H1 (cell line): ENCODE data around the gene ICA1. TPM values are rescaled to one million over a fixed set of nuclear protein-coding genes. Genes with fewer than 3 reads are reported as not detected.

Experiments
- CTCF ChIA-PET: fragments of 300-600 bp; sonication (Branson Sonifier 250); formaldehyde crosslinking; loops from one replicate; lab custom pipeline; 2021; ENCODE audit not compliant: partially characterized antibody; lab: Charles Lee
- POLR2A ChIA-PET: fragments of 300-600 bp; sonication (Branson Sonifier 250); formaldehyde crosslinking; loops from one replicate; lab custom pipeline; 2021; ENCODE audit warnings: inconsistent platforms; ENCODE audit not compliant: partially characterized antibody; lab: Charles Lee
- DNase-seq, 2 experiments: peaks; one replicate each; pipeline versions ENCODE4 v3.0.0 to v3.0.0-alpha.2; 2010 to 2022; ENCODE audit warnings: low spot score in 2 of 2, low read depth in 1 of 2, mixed read lengths in 1 of 2
- FAIRE-seq: peaks from 2 replicates; lab custom pipeline; 2011; peaks lifted over from hg19 to GRCh38; lab: Jason Lieb, UNC
- H2AFZ ChIP-seq: 2 replicates; pipeline ENCODE4 v1.8.1; 2012; ENCODE audit warnings: low read length, inconsistent platforms
- H2AK5ac ChIP-seq: 2 replicates; pipeline ENCODE4 v1.6.1; 2013; ENCODE audit warnings: low read depth, low read length
- H2BK120ac ChIP-seq: replicated peaks from 2 replicates; pipeline ENCODE3; 2013; ENCODE audit warnings: low read depth, low read length, inconsistent platforms
- H2BK12ac ChIP-seq: 2 replicates; pipeline ENCODE4 v1.6.1; 2013; ENCODE audit warnings: low read depth, low read length
- H2BK15ac ChIP-seq: 2 replicates; pipeline ENCODE4 v1.6.1; 2013; ENCODE audit warnings: low read length
- H2BK20ac ChIP-seq: 2 replicates; pipeline ENCODE4 v1.6.1; 2013; ENCODE audit warnings: low read length
- H2BK5ac ChIP-seq: 2 replicates; pipeline ENCODE4 v1.6.1; 2013; ENCODE audit warnings: low read depth, low read length
- H3K14ac ChIP-seq: 2 replicates; pipeline ENCODE4 v1.6.1; 2013; ENCODE audit warnings: inconsistent platforms; ENCODE audit not compliant: insufficient read length
- H3K18ac ChIP-seq: 2 replicates; pipeline ENCODE4 v1.6.1; 2013; ENCODE audit warnings: low read length; ENCODE audit errors: extremely low read depth
- H3K23ac ChIP-seq: 2 replicates; pipeline ENCODE4 v1.6.1; 2013; ENCODE audit warnings: inconsistent platforms; ENCODE audit not compliant: insufficient read length
- H3K23me2 ChIP-seq: 2 replicates; pipeline ENCODE4 v1.6.1; 2013; ENCODE audit warnings: low read depth, low read length
- H3K27ac ChIP-seq: 2 replicates; pipeline ENCODE4 v1.6.1; 2011; ENCODE audit warnings: low read depth, low read length, inconsistent platforms
- H3K27me3 ChIP-seq, 4 experiments: replicated peaks in 1 of 4; 1 replicate in 1 of 4; 2 replicates in 3 of 4; pipeline versions ENCODE4 v1.6.1 to v1.8.1; 2011 to 2013; ENCODE audit warnings: low read length in 3 of 4, mild to moderate bottlenecking in 3 of 4, inconsistent platforms in 2 of 4, mixed read lengths in 2 of 4, moderate library complexity in 1 of 4; ENCODE audit not compliant: control insufficient read depth in 3 of 4, insufficient read depth in 3 of 4; ENCODE audit errors: extremely low read depth in 1 of 4
- H3K36me3 ChIP-seq, 4 experiments: 2 replicates each; pipeline versions ENCODE4 v1.6.1 to v1.8.1; 2011 to 2013; ENCODE audit warnings: mild to moderate bottlenecking in 4 of 4, low read length in 3 of 4, moderate library complexity in 2 of 4, control low read depth in 1 of 4, inconsistent platforms in 1 of 4; ENCODE audit not compliant: insufficient read depth in 4 of 4, control insufficient read depth in 2 of 4
- H3K4ac ChIP-seq: replicated peaks from 2 replicates; pipeline ENCODE3; 2013; ENCODE audit warnings: low read length, low read depth, mixed read lengths, inconsistent platforms; ENCODE audit not compliant: insufficient read length
- H3K4me1 ChIP-seq, 4 experiments: replicated peaks in 1 of 4; 1 replicate in 1 of 4; 2 replicates in 3 of 4; pipeline versions ENCODE4 v1.6.1 to v1.8.1; 2011 to 2013; ENCODE audit warnings: low read length in 3 of 4, inconsistent platforms in 2 of 4, mixed read lengths in 1 of 4; ENCODE audit not compliant: insufficient read depth in 4 of 4, control insufficient read depth in 3 of 4
- H3K4me2 ChIP-seq, 2 experiments: 2 replicates each; pipeline versions ENCODE4 v1.6.1 to v1.8.1; 2011 to 2013; ENCODE audit warnings: low read depth in 2 of 2, low read length in 2 of 2, control low read depth in 1 of 2, inconsistent platforms in 1 of 2, mild to moderate bottlenecking in 1 of 2; ENCODE audit not compliant: insufficient read depth in 1 of 2
- H3K4me3 ChIP-seq, 4 experiments: fragments of 200-600, 300-600 bp in 1 of 4; sonication (generic), shearing (Covaris generic), sonication (Bioruptor Twin) in 1 of 4; 2 replicates each; pipeline versions ENCODE4 v1.5.1 to v1.8.1; 2011 to 2016; ENCODE audit warnings: low read length in 4 of 4, low read depth in 3 of 4, control low read depth in 2 of 4, inconsistent platforms in 2 of 4, mild to moderate bottlenecking in 2 of 4, mixed read lengths in 1 of 4, moderate library complexity in 1 of 4; ENCODE audit not compliant: insufficient read depth in 2 of 4; ENCODE audit errors: extremely low read depth in 1 of 4
- H3K56ac ChIP-seq: replicated peaks from 2 replicates; pipeline ENCODE3; 2013; ENCODE audit warnings: low read depth, mild to moderate bottlenecking, mixed read lengths, low read length, inconsistent platforms; ENCODE audit not compliant: insufficient read length
- H3K79me1 ChIP-seq: 2 replicates; pipeline ENCODE4 v1.6.1; 2013; ENCODE audit warnings: low read depth, low read length, control low read depth
- H3K79me2 ChIP-seq, 2 experiments: 2 replicates each; pipeline versions ENCODE4 v1.6.1 to v1.8.1; 2012 to 2013; ENCODE audit warnings: low read length in 2 of 2, mild to moderate bottlenecking in 2 of 2, inconsistent platforms in 1 of 2; ENCODE audit not compliant: insufficient read depth in 2 of 2, control insufficient read depth in 1 of 2
- H3K9ac ChIP-seq, 4 experiments: replicated peaks in 1 of 4; 1 replicate in 1 of 4; 2 replicates in 3 of 4; pipeline versions ENCODE4 v1.6.1 to v1.8.1; 2011 to 2013; ENCODE audit warnings: low read depth in 3 of 4, low read length in 3 of 4, control low read depth in 2 of 4, mild to moderate bottlenecking in 2 of 4, moderate library complexity in 2 of 4, inconsistent platforms in 1 of 4; ENCODE audit errors: extremely low read depth in 1 of 4
- H3K9me3 ChIP-seq, 2 experiments: 2 replicates each; pipeline versions ENCODE4 v1.6.1 to v1.8.1; 2012 to 2013; ENCODE audit warnings: mild to moderate bottlenecking in 2 of 2, moderate library complexity in 2 of 2, control low read depth in 1 of 2, inconsistent platforms in 1 of 2, low read depth in 1 of 2, low read length in 1 of 2, mixed read lengths in 1 of 2; ENCODE audit not compliant: insufficient read depth in 2 of 2
- H4K20me1 ChIP-seq, 2 experiments: replicated peaks in 1 of 2; 2 replicates each; pipeline versions ENCODE3 to v1.8.1; 2011 to 2013; ENCODE audit warnings: inconsistent platforms in 2 of 2, low read length in 2 of 2, mild to moderate bottlenecking in 1 of 2; ENCODE audit not compliant: insufficient read depth in 2 of 2, control insufficient read depth in 1 of 2
- H4K5ac ChIP-seq: 2 replicates; pipeline ENCODE4 v1.6.1; 2013; ENCODE audit warnings: low read length, low read depth, mixed read lengths, inconsistent platforms; ENCODE audit not compliant: insufficient read length
- H4K8ac ChIP-seq: 2 replicates; pipeline ENCODE4 v1.8.0; 2013; ENCODE audit warnings: mild to moderate bottlenecking, moderate library complexity, low read length, inconsistent platforms; ENCODE audit not compliant: insufficient read depth; ENCODE audit errors: extremely low read depth
- H4K91ac ChIP-seq: replicated peaks from 2 replicates; pipeline ENCODE3; 2013; ENCODE audit warnings: low read length, mixed read lengths, inconsistent platforms; ENCODE audit not compliant: insufficient read length
- BACH1 ChIP-seq: IDR thresholded peaks from 2 replicates; pipeline ENCODE4 v1.6.1; 2012; ENCODE audit warnings: low read length, improper control_type of control experiment
- BCL11A ChIP-seq, 2 experiments: IDR thresholded peaks; one replicate each; pipeline ENCODE4 v1.6.1; 2011; ENCODE audit warnings: low read depth in 2 of 2, low read length in 2 of 2, mild to moderate bottlenecking in 2 of 2
- CBX5 ChIP-seq: fragments of 300-800, 300-1000 bp; sonication (generic); IDR thresholded peaks from 2 replicates; pipeline ENCODE4 v1.7.1; 2016; ENCODE audit warnings: antibody characterized with exemption, low read length, low read depth
- FOSL1 ChIP-seq: IDR thresholded peaks from 2 replicates; pipeline ENCODE4 v1.6.1; 2011; ENCODE audit warnings: mild to moderate bottlenecking, low read depth, low read length, moderate library complexity; ENCODE audit not compliant: insufficient read depth
- POLR2AphosphoS5 ChIP-seq: IDR thresholded peaks from 2 replicates; pipeline ENCODE4 v1.6.1; 2011; ENCODE audit warnings: low read depth, low read length
- POU5F1 ChIP-seq: IDR thresholded peaks from 2 replicates; pipeline ENCODE4 v1.6.1; 2011; ENCODE audit warnings: low read depth, mild to moderate bottlenecking, low read length, moderate library complexity
- RAD21 ChIP-seq, 2 experiments: IDR thresholded peaks in 1 of 2; conservative IDR thresholded peaks in 1 of 2; 2 replicates each; pipeline ENCODE4 v1.6.1; 2011; ENCODE audit warnings: low read depth in 2 of 2, low read length in 2 of 2, improper control_type of control experiment in 1 of 2, inconsistent platforms in 1 of 2, mild to moderate bottlenecking in 1 of 2, moderate library complexity in 1 of 2
- TAF7 ChIP-seq: optimal IDR thresholded peaks from 2 replicates; pipeline ENCODE3; 2011; ENCODE audit warnings: low read depth, mild to moderate bottlenecking, inconsistent platforms, low read length, moderate library complexity, borderline replicate concordance
- ZNF274 ChIP-seq: IDR thresholded peaks from 2 replicates; pipeline ENCODE4 v1.7.0; 2012; ENCODE audit warnings: low read length, borderline replicate concordance; ENCODE audit errors: extremely low read depth
- polyA plus RNA-seq, 7 experiments: library from polyadenylated mRNA; depleted of rRNA in 3 of 7; stranded (reverse) in 5 of 7; unstranded in 2 of 7; fragments of >200 nt in 5 of 7; fragments of 200-250 nt in 2 of 7; gene quantifications; 1 replicate in 5 of 7; 2 replicates in 1 of 7; 4 replicates in 1 of 7; pipeline versions ENCODE4 v1.2.1 to v1.2.3, GENCODE V29; 2011 to 2013; ENCODE audit warnings: missing spikeins in 2 of 7, mixed read lengths in 2 of 7
- total RNA-seq: library from RNA; stranded (reverse); fragmentation: NEBNext Ultra II Directional; extraction: Animal tissue kit (Norgen Biotek cat#: 25700); gene quantifications from 2 replicates; pipeline ENCODE4 v1.2.1, GENCODE V29; 2021
- TF ChIP-seq, protein P1 (sequence below): IDR thresholded peaks from 2 replicates; pipeline ENCODE4 v1.6.1; 2012; ENCODE audit warnings: inconsistent platforms
- TF ChIP-seq, protein P2 (sequence below): IDR thresholded peaks from 2 replicates; pipeline ENCODE4 v1.6.1; 2012; ENCODE audit warnings: low read length, inconsistent platforms
- TF ChIP-seq, protein P3 (sequence below): IDR thresholded peaks from 2 replicates; pipeline ENCODE4 v1.6.1; 2011; ENCODE audit warnings: low read length, improper control_type of control experiment

ICA1 gene
- total and polyA plus RNA-seq, 2 of the 8 experiments (the other 6 are each of a cell fraction or from before 2014, with no cell fraction given): 14.9 to 37.1 TPM

DNA sequence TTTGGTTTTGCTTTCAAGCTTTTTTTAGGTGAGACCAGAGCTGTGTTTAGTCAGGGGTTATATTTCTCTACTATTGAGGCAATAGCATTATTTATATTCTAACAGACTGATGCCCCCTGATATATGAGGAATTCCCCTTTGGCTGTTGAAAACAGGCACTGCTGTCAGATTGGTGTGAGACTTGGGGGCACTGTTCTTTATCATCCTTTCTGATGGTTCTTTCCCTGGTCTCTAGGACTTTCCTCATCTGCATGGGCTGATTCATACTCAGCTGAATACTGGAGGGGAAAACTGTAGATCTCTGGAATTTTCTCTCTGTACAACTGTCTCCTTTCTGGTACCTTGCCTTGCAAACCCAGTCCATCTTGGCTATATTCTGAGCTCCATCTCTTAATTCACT lies 10.0 kb upstream of the ICA1 start:
- Histone ChIP-seq H4K8ac (no peak overlapping the region), H4K91ac (no peak overlapping the region), H2BK12ac (no peak overlapping the region), H3K4me3 (no peak overlapping the region), H3K9ac (no peak overlapping the region), H3K79me1 (no peaks in the 10 kb centered on the region), H2BK15ac (no peak overlapping the region), H3K9me3 (no peaks in the 10 kb centered on the region; a peak in 1 of 4 replicates), H3K79me2 (no peaks in the 10 kb centered on the region), H2BK120ac (no peak overlapping the region), H2BK5ac (no peak overlapping the region), H2BK20ac (no peak overlapping the region), H4K5ac (no peak overlapping the region), H4K20me1 (no peaks in the 10 kb centered on the region), H2AK5ac (no peak overlapping the region), H3K14ac (no peak overlapping the region), H2AFZ (no peak overlapping the region), H3K4me2 (no peak overlapping the region), H3K36me3 (no peaks in the 10 kb centered on the region), H3K23me2 (no peaks in the 10 kb centered on the region; the same call in 1 of the 2 replicates), H3K4me1 (no peaks in the 10 kb centered on the region), H3K4ac (no peak overlapping the region), H3K18ac (no peak overlapping the region), H3K27ac (no peak overlapping the region), H3K27me3 (no peaks in the 10 kb centered on the region), H3K56ac (no peak overlapping the region), H3K23ac (no peak overlapping the region)
- CTCF ChIA-PET: interaction anchor here (0.6 to 1.2 kb wide), 5 partner anchors 9 to 1698 kb away, joined by 3 to 4 read pairs (median 3); no protein-coding TSS in a partner anchor
- POLR2A ChIA-PET: interaction anchor here (1.7 kb wide), 1 partner anchor 9 kb away, joined by 5 read pairs; no protein-coding TSS in a partner anchor
- no peak for DNase-seq
- no peak for FAIRE-seq
- TF ChIP-seq, protein P1, sequence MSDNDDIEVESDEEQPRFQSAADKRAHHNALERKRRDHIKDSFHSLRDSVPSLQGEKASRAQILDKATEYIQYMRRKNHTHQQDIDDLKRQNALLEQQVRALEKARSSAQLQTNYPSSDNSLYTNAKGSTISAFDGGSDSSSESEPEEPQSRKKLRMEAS: no peak
- no peak for TF ChIP-seq FOSL1
- no peak for TF ChIP-seq POLR2AphosphoS5
- TF ChIP-seq, protein P2, sequence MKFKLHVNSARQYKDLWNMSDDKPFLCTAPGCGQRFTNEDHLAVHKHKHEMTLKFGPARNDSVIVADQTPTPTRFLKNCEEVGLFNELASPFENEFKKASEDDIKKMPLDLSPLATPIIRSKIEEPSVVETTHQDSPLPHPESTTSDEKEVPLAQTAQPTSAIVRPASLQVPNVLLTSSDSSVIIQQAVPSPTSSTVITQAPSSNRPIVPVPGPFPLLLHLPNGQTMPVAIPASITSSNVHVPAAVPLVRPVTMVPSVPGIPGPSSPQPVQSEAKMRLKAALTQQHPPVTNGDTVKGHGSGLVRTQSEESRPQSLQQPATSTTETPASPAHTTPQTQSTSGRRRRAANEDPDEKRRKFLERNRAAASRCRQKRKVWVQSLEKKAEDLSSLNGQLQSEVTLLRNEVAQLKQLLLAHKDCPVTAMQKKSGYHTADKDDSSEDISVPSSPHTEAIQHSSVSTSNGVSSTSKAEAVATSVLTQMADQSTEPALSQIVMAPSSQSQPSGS: no peak
- TF ChIP-seq POU5F1: no peak
- TF ChIP-seq BCL11A (IDR thresholded peaks at IDR 0.05; ENCODE audit: low read depth in 2 of 2, low read length in 2 of 2): no peak
- no peak for TF ChIP-seq BACH1
- TF ChIP-seq TAF7: no peak
- TF ChIP-seq, protein P3, sequence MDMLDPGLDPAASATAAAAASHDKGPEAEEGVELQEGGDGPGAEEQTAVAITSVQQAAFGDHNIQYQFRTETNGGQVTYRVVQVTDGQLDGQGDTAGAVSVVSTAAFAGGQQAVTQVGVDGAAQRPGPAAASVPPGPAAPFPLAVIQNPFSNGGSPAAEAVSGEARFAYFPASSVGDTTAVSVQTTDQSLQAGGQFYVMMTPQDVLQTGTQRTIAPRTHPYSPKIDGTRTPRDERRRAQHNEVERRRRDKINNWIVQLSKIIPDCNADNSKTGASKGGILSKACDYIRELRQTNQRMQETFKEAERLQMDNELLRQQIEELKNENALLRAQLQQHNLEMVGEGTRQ: no peak
- TF ChIP-seq ZNF274: no peak
- TF ChIP-seq RAD21 (IDR thresholded peaks at IDR 0.05 in 1 of 2, conservative IDR thresholded peaks at IDR 0.05 in 1 of 2; ENCODE audit: low read depth in 2 of 2, low read length in 2 of 2): no peak
- no peak for TF ChIP-seq CBX5
